ENCODE results near the gene ERMAP.

DNA sequence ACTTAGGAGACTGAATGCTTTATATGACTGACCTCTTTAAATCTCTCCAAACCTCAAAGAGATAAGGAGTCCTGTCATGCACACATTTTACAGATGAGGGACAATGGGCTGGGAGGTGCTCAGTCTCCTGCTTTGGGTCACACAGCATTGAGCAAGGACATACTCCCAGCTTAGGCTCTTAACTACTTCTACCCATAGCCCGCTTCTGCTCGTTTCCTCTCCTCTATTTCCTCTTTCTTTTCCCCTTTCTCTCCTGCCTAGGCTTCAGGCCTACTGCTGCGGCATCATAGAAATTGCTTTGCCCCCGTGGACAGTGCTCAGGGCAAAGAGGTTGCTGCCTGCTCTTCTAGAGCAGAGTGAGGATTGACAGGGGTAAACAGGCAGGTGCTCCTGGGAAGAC, 17.1 kb downstream of the ERMAP start:
- TF ChIP-seq, protein P1, sequence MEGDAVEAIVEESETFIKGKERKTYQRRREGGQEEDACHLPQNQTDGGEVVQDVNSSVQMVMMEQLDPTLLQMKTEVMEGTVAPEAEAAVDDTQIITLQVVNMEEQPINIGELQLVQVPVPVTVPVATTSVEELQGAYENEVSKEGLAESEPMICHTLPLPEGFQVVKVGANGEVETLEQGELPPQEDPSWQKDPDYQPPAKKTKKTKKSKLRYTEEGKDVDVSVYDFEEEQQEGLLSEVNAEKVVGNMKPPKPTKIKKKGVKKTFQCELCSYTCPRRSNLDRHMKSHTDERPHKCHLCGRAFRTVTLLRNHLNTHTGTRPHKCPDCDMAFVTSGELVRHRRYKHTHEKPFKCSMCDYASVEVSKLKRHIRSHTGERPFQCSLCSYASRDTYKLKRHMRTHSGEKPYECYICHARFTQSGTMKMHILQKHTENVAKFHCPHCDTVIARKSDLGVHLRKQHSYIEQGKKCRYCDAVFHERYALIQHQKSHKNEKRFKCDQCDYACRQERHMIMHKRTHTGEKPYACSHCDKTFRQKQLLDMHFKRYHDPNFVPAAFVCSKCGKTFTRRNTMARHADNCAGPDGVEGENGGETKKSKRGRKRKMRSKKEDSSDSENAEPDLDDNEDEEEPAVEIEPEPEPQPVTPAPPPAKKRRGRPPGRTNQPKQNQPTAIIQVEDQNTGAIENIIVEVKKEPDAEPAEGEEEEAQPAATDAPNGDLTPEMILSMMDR (IDR thresholded peaks at IDR 0.05) = no peak
- TF ChIP-seq POLR2A (IDR thresholded peaks at IDR 0.05) = no peak
